GM18505 (cell line): ENCODE data around the gene AKAP11.

Experiments
- ATAC-seq: cut with Tn5 transposase; IDR thresholded peaks from one replicate; pipeline ENCODE4 v1.9.1; 2021; ENCODE audit not compliant: unreplicated experiment
- POLR2A ChIP-seq: IDR thresholded peaks from 4 replicates; pipeline ENCODE4 v1.6.1; 2011; ENCODE audit warnings: borderline replicate concordance; ENCODE audit not compliant: insufficient read depth, insufficient read length; ENCODE audit errors: extremely low read depth

The AKAP11 gene

DNA sequence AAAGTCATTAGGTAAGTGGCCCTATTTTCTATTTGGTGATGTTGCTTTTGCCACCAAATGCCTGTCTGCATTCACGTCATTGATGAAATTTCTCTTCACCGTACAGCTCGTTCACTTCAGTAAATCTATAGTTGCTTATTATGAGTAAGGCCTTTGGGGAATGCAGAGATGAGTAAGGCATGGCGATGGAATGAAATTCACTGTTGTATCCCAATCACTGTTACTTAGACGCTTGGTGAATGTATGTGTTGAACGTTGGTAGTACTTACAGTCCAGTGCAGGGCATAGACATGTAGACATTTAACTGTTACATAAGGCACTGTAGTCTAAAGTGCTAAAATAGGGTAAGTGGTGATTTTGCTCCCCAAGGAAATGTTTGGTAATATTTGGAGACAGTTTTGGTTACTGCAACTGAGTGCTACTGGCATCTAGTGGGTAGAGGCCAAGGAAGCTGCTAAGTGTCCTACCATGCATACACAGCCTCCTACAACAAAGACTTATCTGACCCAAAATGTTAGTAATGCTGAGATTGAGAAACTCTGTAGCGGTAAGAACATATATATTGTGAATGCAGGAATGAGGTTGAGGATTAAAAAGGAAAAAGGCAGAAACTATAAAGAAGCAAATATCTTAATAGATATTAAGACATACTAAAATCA is 5.8 kb downstream of the AKAP11 start:
- no peak for ATAC-seq
- no peak for TF ChIP-seq POLR2A

DNA sequence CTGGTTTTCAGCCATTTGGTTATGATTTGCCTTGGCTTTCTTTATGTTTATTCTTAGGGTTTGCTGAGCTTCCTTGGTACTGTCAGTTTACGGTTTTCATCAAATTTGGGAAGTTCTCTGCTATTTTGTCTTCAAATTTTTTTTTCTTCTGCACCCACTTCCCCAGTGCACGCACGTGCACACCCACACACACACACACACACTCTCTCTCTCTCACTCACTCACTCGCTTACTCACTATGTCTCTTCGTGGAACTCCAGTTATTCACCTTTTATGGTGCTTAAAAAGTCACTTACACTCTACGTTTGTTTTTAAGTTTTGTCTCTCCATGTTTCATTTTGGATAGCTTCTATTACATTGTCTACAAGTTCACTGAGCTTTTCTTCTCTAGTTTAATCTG is 7.1 kb downstream of the AKAP11 start:
- ATAC-seq = no peak
- no peak for TF ChIP-seq POLR2A

DNA sequence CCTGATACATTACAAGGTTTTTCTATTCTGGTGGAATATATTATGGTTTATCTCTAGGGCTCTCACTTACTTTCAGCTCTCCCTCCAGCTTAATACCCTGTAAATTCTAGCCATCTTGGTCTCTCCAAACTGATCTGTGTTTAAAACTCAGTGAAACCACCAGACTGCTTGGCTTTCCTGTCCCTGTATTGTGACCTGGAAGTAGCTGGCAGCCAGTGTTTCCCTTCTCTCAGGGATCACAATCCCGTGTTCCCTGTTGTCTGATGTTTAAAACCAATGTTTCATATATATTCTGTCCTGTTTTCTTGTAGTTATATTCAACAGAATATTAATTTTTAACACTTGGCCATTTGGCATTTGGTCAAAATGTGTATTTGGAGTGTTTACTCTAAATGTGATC is 8.0 kb downstream of the AKAP11 start:
- no peak for ATAC-seq
- no peak for TF ChIP-seq POLR2A

DNA sequence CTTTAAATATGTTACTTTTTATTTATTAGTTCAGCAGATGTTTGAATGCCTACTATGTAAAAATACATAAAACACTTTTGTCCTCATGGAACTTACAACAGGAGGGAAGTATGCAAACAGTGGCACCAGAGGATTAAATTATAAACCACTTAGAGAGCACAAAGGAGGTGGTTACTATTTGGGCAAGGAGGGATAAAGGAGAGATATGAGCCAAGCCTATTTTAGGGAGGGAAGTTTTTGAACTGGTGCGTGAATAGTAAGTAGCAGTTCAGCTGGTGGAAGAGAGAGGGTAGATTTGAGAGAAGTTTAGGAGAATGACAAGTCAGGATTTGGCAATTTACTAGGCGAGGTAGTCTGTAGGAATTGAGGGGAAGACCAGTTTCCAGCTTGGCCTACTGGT is 8.6 kb downstream of the AKAP11 start:
- no peak for TF ChIP-seq POLR2A
- no peak for ATAC-seq

DNA sequence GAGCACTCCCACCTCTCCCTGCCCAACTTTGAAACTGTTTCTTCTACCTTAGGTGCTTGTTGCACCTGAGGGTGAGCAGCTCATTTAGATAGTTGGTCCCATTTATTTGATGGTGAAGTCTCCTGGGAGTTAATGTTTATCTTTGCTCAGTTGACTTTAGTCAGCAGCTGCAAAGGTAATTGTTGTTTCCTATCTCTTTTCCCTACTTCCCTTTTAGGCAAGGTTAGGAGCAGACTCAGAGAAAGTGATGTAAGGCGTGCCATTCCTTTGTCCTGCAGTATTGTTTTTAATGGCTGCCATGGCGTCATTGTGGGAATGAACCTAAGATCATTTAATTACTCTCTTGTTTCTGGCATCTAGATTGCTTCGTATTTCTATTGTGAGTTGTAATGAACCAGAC is 11.6 kb downstream of the AKAP11 start:
- no peak for ATAC-seq
- TF ChIP-seq POLR2A = no peak

DNA sequence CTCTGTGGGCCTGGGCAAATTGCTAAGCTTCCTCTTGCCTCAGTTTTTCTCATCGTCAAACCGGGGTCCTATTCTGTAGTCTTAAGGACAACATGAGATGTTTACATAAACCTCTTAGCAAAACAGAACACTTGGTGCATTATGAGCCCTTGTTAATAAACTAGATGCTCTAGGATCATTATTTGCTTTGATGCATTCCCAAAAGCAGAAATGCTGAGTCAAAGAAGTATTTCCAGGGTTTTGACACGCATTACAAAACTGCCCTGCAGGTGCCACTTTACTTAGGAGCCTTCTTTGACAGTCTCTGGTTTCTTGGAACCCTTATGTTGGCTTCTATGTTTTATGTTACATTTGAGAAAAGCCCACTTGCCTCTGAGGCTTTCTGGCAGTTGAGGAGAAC is 12.1 kb downstream of the AKAP11 start:
- TF ChIP-seq POLR2A = no peak
- no peak for ATAC-seq

DNA sequence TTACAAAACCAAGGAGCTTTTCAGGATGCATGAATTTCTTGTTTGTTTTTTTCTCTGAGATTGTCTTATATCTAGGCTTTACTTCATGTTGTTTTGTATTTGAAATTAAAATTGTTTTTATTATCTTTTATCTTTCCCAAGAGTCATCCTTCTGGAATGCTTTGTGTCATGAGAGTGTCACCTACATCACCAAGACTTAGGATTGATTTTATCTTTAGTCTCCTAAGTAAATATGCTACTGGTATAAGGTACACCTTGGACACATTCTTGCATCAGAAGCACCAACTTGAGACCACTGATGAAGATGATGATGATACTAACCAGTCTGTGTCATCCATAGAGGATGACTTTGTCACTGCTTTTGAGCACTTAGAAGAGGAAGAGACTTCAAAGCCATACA is 26.4 kb downstream of the AKAP11 start:
- TF ChIP-seq POLR2A = no peak
- ATAC-seq = no peak

DNA sequence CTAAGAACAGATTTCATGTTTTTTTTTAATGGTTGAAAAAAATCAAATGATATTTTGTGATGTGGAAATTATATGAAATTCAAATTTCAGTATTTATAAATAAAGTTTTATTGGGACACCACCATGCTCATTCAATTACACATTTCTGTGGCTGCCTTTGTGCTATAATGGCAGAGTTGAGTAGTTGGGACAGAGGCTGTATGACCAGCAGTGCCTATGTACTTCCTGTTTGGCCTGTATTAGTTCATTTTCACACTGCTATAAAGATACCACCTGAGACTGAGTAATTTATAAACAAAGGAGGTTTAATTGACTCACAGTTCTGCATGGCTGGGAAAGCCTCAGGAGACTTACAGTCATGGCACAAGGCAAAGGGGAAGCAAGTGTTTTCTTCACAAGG is 33.6 kb downstream of the AKAP11 start:
- no peak for ATAC-seq
- TF ChIP-seq POLR2A = no peak

DNA sequence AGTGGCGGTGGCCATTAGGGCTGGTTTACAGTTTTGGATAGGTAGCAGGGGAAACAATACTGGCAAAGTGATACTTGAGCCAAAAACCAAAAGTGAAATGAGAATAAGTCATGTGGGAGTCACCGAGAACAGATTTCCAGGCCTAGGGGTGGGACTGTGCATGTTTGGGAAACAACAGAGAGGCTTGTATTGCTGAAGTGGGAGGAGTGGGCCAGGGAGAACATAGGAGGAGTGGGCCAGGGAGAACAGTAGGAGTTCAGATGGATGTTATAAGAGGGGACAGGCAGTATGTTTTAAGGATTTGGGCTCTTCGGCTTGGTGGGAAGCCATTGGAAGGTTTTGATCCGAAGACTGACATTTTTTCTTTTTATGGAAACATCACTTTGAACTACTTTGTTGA is 35.5 kb downstream of the AKAP11 start:
- ATAC-seq = no peak
- TF ChIP-seq POLR2A = no peak

DNA sequence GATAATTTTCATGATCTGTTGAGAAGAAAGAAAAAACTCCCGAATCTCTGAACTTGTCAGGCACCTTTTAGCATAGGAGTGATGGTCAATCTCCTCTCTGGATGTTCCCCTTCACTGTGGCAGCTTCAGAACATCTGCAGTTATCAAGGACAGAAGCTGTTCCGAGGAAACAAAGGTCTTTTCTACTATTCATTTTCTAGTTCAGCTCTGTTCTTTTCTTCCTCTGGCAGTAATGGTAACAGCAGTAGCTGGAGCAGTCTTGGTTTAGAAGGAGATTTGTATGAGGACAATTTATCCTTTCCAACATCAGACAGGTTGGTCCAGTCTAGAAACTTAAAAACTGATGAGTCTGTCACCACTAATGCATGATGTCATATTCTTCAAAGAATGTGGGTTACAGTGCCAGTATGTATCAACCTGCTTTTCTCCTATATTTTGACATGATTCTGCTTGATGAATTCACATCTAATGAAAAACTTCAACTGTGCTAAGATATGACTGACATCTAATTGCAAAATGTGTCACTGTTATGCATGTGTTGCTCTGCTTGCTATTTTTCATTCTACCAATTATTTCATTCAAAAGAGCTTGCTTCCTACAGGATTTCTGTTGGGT is 41.0 kb downstream of the AKAP11 start:
- TF ChIP-seq POLR2A = no peak
- ATAC-seq = no peak

DNA sequence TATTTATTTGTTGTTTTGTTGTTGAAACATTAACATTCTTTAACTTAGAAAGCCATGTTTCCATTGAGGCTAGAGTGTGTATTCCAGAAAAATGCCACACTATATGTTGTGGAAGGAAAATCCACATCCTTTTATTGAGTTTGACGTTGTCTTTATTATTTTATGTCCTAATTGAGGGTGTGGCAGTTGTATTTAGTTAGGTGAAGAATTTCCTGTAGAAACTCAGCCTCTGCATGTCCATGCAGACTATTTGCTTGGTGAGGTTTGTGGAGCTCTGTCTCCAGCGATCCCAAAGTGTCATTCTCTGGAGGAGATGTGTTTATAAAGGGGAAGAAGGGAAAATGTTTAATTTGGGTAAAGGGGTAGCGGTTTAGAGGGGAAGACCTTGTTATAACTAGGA is 46.6 kb downstream of the AKAP11 start:
- no peak for ATAC-seq
- no peak for TF ChIP-seq POLR2A

DNA sequence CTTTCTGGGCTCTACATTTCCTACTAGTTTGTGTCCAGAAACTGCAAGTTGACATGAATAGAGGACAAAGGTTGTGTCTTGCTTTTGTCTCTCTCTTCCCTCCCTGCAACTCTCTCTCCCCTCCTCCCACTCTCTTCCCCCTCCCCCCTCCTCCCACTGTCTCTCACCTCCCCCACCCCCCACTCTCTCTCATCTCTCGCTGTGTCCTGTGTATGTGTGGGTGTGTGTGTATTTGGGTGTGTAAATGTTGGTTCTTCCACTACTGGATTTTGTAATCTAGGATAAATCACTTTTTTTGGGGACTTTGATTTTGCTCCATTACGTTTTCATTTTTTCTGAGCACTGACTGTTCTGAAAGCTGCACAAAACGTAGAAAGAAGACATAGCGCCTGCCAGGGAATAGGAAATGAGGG is 48.4 kb downstream of the AKAP11 start:
- ATAC-seq = no peak
- no peak for TF ChIP-seq POLR2A

DNA sequence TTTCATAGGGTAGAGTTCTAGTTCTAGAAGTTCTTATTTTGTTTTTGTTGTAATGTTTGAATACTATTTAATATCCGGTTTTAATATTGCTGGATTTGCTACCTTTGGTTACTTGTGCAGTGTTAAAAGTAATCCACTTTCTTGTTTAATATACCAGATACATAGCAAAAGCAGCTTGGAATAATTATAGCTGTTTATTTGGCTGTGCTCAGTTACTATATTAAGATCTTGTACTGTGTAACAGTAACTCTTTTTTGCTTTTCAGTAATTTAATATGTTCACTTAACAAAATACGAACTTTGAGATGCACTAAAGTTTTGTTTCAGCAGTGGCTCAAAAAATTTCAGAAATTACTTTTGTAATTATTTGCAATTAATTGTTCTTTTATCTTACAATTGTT is 50.9 kb downstream of the AKAP11 start:
- TF ChIP-seq POLR2A = no peak
- ATAC-seq = no peak

DNA sequence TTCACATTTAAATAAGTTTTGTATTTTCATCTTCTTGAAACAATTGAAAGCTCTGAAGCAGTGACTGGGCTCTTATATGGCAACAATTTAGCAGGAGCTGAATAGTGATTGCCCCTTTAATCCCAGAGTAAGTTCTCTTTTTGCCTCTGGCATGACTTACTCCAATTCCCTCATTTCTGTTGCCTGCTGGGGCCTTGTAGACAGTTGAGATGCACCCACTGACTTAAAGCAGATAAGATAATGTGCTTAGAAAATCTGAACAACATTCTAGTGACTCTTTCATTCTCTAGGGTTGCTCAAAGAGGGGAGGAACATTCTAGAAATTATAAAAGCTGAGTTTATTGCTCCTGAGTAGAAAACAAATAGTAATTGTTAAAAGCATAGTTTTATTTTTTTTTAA is 52.8 kb downstream of the AKAP11 start:
- ATAC-seq = no peak
- no peak for TF ChIP-seq POLR2A

DNA sequence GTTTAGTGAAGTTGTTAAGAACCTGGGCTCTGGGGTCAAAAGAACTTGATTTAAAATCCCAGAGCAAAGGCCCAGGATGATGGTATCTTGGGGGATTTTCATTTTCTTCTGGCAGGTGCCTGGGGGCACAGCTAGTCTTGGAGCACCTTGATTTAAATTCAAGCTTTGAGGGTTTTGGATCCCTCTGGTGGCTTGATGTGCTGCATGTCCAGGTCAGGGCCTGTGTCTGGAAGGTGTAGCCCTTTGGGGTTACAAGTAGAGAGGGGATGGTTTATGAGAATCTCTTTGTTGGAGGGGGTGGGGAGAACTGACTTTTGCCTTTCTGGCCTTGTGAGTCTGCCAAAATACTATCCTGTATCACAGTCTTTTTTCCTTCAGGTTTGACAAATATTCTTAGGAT is 55.8 kb downstream of the AKAP11 start:
- TF ChIP-seq POLR2A = no peak
- no peak for ATAC-seq

DNA sequence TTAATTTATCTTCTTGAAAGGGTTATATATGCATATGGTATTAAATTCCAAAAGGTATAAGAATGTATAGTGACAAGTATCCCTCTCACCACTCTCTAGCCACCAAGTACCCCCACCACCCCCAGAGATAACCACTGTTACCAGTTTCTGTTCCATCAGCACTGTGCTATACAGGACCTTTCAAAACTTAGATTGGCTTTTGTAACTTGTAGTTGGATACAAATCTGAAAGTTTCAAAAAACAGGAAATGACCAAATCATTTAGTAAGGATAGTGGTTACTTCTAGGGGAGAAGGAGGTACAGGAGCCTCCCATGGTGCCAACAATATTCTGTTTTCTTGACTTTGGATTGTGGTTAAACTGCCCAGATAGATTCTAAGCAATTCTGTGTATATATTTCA is 56.7 kb downstream of the AKAP11 start:
- no peak for ATAC-seq
- TF ChIP-seq POLR2A = no peak

DNA sequence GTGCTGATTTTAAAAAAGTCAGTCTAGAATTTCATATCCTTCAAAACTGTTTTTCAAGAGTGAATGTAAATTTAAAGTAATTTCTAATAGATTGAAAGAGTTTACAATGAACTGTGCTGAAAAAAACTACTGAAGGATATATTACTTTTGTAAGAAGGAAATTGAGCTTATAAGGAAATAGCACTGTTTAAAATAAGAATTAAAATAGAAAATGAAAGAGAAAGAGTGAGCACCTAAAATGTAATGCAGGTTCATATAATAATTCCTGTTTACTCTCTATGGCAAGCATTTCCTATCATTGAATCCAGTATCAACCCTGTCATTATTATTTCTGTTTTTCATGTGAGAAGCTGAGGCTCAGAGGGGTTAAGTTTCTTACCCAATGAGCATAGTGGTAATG is 57.3 kb downstream of the AKAP11 start:
- no peak for TF ChIP-seq POLR2A
- no peak for ATAC-seq
